IPS DF 6.9 (cell line): ENCODE results near the gene ETS2.

ENCODE experiments used
- DNase-seq: peaks from one replicate; pipeline ENCODE4 v3.0.0-alpha.2; 2013; ENCODE audit warnings: low read depth, low spot score
- H3K27ac ChIP-seq: one replicate; pipeline ENCODE4 v1.5.1; 2013; ENCODE audit warnings: low read length, control low read depth
- H3K27me3 ChIP-seq: 2 replicates; pipeline ENCODE4 v1.6.1; 2013; ENCODE audit warnings: mild to moderate bottlenecking, low read length; ENCODE audit not compliant: control insufficient read depth, insufficient read depth
- H3K36me3 ChIP-seq: 2 replicates; pipeline ENCODE4 v1.6.1; 2013; ENCODE audit warnings: low read length; ENCODE audit not compliant: control insufficient read depth, insufficient read depth
- H3K4me1 ChIP-seq: 2 replicates; pipeline ENCODE4 v1.6.1; 2013; ENCODE audit warnings: low read length; ENCODE audit not compliant: control insufficient read depth, insufficient read depth
- H3K4me3 ChIP-seq: 2 replicates; pipeline ENCODE4 v1.5.1; 2013; ENCODE audit warnings: mild to moderate bottlenecking, low read length
- H3K9me3 ChIP-seq: 2 replicates; pipeline ENCODE4 v1.6.1; 2013; ENCODE audit warnings: low read length, inconsistent platforms; ENCODE audit not compliant: control insufficient read depth, insufficient read depth
- WGBS: extraction: QIAGEN DNeasy Blood & Tissue Kit; methylation state at CpG from one replicate; pipeline ENCODE4 v1.1.7; 2013; ENCODE audit warnings: mixed read lengths, missing lambda C conversion rate; ENCODE audit not compliant: insufficient read length, insufficient coverage; 5-methylcytosine and 5-hydroxymethylcytosine counted together

ETS2 gene

GRCh38 chr21:38768471-38769063, 37.2 kb upstream of the ETS2 start:
- WGBS: no CpG with 5 or more reads among the region's 13 CpGs

GRCh38 chr21:38769191-38769780, 36.4 kb upstream of the ETS2 start:
- no peaks in the 10 kb centered on the region for H3K36me3 ChIP-seq
- H3K4me1 ChIP-seq: no peaks in the 10 kb centered on the region
- H3K4me3 ChIP-seq: no peak overlapping the region
- no peak for DNase-seq
- no peaks in the 10 kb centered on the region for H3K9me3 ChIP-seq
- no peaks in the 10 kb centered on the region for H3K27me3 ChIP-seq
- H3K27ac ChIP-seq: no peak overlapping the region
- WGBS: no CpG with 5 or more reads among the region's 9 CpGs

More at GRCh38 chr21:38768471-38769063, 37.2 kb upstream of the ETS2 start:
- H3K4me1 ChIP-seq: no peaks in the 10 kb centered on the region
- no peak overlapping the region for H3K4me3 ChIP-seq
- H3K36me3 ChIP-seq: no peaks in the 10 kb centered on the region
- no peaks in the 10 kb centered on the region for H3K27me3 ChIP-seq
- no peak overlapping the region for H3K27ac ChIP-seq
- no peak for DNase-seq
- H3K9me3 ChIP-seq: no peaks in the 10 kb centered on the region

- Histone ChIP-seq H3K36me3 (no peaks in the 10 kb centered on the region), H3K4me3 (no peak overlapping the region), H3K4me1 (no peaks in the 10 kb centered on the region), H3K9me3 (no peaks in the 10 kb centered on the region), H3K27me3 (no peaks in the 10 kb centered on the region), H3K27ac (no peak overlapping the region)
- no CpG with 5 or more reads among the region's 4 CpGs for WGBS
- DNase-seq: no peak
These were observed 35.1 kb upstream of the ETS2 start for GRCh38 chr21:38770660-38771059.

GRCh38 chr21:38771536-38771935, 34.2 kb upstream of the ETS2 start:
- no peaks in the 10 kb centered on the region for H3K27me3 ChIP-seq
- H3K27ac ChIP-seq: no peak overlapping the region
- H3K9me3 ChIP-seq: no peaks in the 10 kb centered on the region
- no peaks in the 10 kb centered on the region for H3K4me1 ChIP-seq
- no peak for DNase-seq
- H3K36me3 ChIP-seq: no peaks in the 10 kb centered on the region
- no peak overlapping the region for H3K4me3 ChIP-seq

DNA sequence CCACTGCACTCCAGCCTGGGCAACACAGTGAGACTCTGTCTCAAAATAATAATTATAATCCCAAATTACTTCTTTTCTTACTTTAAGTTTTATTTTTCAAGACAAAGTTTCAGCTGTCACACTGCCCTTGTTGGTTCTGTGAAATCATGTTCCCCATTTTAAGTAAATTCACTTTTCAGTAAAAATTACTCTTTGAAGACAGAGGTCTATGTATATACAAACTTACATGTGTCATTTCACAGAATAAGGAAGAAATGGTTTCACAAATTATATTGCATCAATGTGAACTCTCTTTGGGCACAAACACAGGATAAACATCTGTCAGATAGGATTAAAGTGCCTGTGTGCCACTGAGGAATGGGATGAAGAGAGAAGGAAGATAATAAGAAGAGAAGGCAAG, 33.1 kb upstream of the ETS2 start:
- Histone ChIP-seq H3K4me1 (no peaks in the 10 kb centered on the region), H3K36me3 (no peaks in the 10 kb centered on the region), H3K27me3 (no peaks in the 10 kb centered on the region), H3K9me3 (no peaks in the 10 kb centered on the region), H3K27ac (no peak overlapping the region), H3K4me3 (no peak overlapping the region)
- DNase-seq: no peak

- H3K36me3 ChIP-seq: no peaks in the 10 kb centered on the region
- H3K4me1 ChIP-seq: no peaks in the 10 kb centered on the region
- H3K9me3 ChIP-seq: no peaks in the 10 kb centered on the region
- H3K27me3 ChIP-seq: no peaks in the 10 kb centered on the region
- H3K4me3 ChIP-seq: no peak overlapping the region
- no CpG with 5 or more reads among the region's 18 CpGs for WGBS
- DNase-seq: no peak
- no peak overlapping the region for H3K27ac ChIP-seq
These were observed 32.3 kb upstream of the ETS2 start for GRCh38 chr21:38773099-38774061.

GRCh38 chr21:38774152-38774551, 31.6 kb upstream of the ETS2 start:
- Histone ChIP-seq H3K27ac (no peak overlapping the region), H3K4me3 (no peak overlapping the region), H3K36me3 (no peaks in the 10 kb centered on the region), H3K9me3 (no peaks in the 10 kb centered on the region), H3K4me1 (no peaks in the 10 kb centered on the region), H3K27me3 (no peaks in the 10 kb centered on the region)
- no peak for DNase-seq
- no CpG with 5 or more reads among the region's 5 CpGs for WGBS

GRCh38 chr21:38774586-38775285, 31.0 kb upstream of the ETS2 start:
- Histone ChIP-seq H3K9me3 (no peaks in the 10 kb centered on the region), H3K27me3 (no peaks in the 10 kb centered on the region), H3K4me3 (no peak overlapping the region), H3K4me1 (no peaks in the 10 kb centered on the region), H3K27ac (no peak overlapping the region), H3K36me3 (no peaks in the 10 kb centered on the region)
- no CpG with 5 or more reads among the region's 12 CpGs for WGBS
- DNase-seq: no peak

GRCh38 chr21:38775733-38776132, 30.0 kb upstream of the ETS2 start:
- Histone ChIP-seq H3K4me1 (no peaks in the 10 kb centered on the region), H3K9me3 (no peaks in the 10 kb centered on the region), H3K27me3 (no peaks in the 10 kb centered on the region), H3K4me3 (no peak overlapping the region), H3K27ac (no peak overlapping the region), H3K36me3 (no peaks in the 10 kb centered on the region)
- no CpG with 5 or more reads among the region's 5 CpGs for WGBS
- no peak for DNase-seq

DNA sequence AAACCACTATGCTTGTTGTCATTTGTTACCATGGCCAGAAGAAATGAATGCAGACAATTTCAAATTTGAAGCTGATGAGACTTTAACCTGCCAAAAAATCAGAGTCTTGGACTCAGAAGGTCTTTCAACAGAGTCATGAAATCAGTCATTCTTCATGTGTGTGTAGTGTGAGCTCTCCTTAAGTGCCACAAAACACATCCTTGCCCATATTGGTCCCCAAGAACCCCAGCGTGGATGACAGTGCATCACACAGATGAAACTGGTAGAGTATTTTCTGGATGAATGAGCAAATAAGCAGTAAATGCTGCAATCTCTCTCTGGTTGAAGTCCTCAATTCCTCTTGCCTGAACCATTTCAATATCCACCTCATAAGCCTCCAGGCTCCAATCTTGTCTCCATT, 28.7 kb upstream of the ETS2 start:
- Histone ChIP-seq H3K27ac (no peak overlapping the region), H3K9me3 (no peaks in the 10 kb centered on the region), H3K4me3 (no peak overlapping the region), H3K27me3 (no peaks in the 10 kb centered on the region), H3K4me1 (no peaks in the 10 kb centered on the region), H3K36me3 (no peaks in the 10 kb centered on the region)
- no CpG with 5 or more reads among the region's 1 CpG for WGBS
- no peak for DNase-seq
